HL-60 (cell line): ENCODE results near the gene CCDC47.

Experiments used
- DNase-seq, 2 experiments: peaks; one replicate each; pipeline ENCODE4 v3.0.0-alpha.2; 2010 to 2020; ENCODE audit warnings: low read depth in 1 of 2, low spot score in 1 of 2
- H3K27ac ChIP-seq: fragments of 250-450 bp; sonication (Bioruptor Pico); replicated peaks from 2 replicates; pipeline ENCODE4 v1.5.1; 2020; ENCODE audit warnings: mild to moderate bottlenecking, moderate library complexity
- H3K27me3 ChIP-seq: fragments of 250-450 bp; sonication (Bioruptor Pico); 2 replicates; pipeline ENCODE4 v1.5.1; 2021; ENCODE audit warnings: mild to moderate bottlenecking, moderate library complexity; ENCODE audit not compliant: insufficient read depth, poor library complexity, severe bottlenecking
- H3K4me3 ChIP-seq: replicated peaks from 2 replicates; pipeline ENCODE4 v1.5.1; 2011; ENCODE audit warnings: mild to moderate bottlenecking, control low read depth, low read length; ENCODE audit not compliant: insufficient read depth
- CTCF ChIP-seq: IDR thresholded peaks from one replicate; pipeline ENCODE4 v1.5.1; 2011; ENCODE audit warnings: low read length, control low read depth, inconsistent platforms; ENCODE audit not compliant: insufficient read depth
- GABPA ChIP-seq: IDR thresholded peaks from 2 replicates; pipeline ENCODE4 v1.6.1; 2012; ENCODE audit warnings: low read depth
- POLR2AphosphoS5 ChIP-seq: IDR thresholded peaks from 2 replicates; pipeline ENCODE4 v1.6.1; 2012; ENCODE audit warnings: low read depth
- REST ChIP-seq: IDR thresholded peaks from 2 replicates; pipeline ENCODE4 v1.6.1; 2012; ENCODE audit warnings: low read depth; ENCODE audit not compliant: insufficient replicate concordance
- SPI1 ChIP-seq: IDR thresholded peaks from 2 replicates; pipeline ENCODE4 v1.6.1; 2012; ENCODE audit warnings: low read depth, mild to moderate bottlenecking, borderline replicate concordance

Gene CCDC47

GRCh38 chr17:63701456-63701820 lies 72.0 kb downstream of the CCDC47 start:
- H3K27ac ChIP-seq: peak overlapping the region; percentile 95
- no peak for DNase-seq

GRCh38 chr17:63700528-63701455 lies 72.6 kb downstream of the CCDC47 start:
- Histone ChIP-seq H3K27ac (peak overlapping the region; percentile 95), H3K27me3 (no peaks in the 10 kb centered on the region), H3K4me3 (peak overlapping the region; percentile 80)
- peak in 1 of 2 experiments; percentile 46 for DNase-seq
- TF ChIP-seq GABPA (no peak), REST (peak; percentile 1)

More at GRCh38 chr17:63701456-63701820, 72.0 kb downstream of the CCDC47 start:
- H3K27me3 ChIP-seq: no peaks in the 10 kb centered on the region
- H3K4me3 ChIP-seq: no peak overlapping the region
- TF ChIP-seq CTCF: no peak
- peak; percentile 52; the same call in 1 of the 2 replicates for TF ChIP-seq SPI1
- TF ChIP-seq GABPA: no peak

- H3K27ac ChIP-seq: peak within 1 kb of the TSS; percentile 98
- peak in 1 of 2 experiments; percentile 69 for DNase-seq
- H3K4me3 ChIP-seq: peak within 1 kb of the TSS; percentile 80
- no peaks in the 10 kb centered on the region for H3K27me3 ChIP-seq
- TF ChIP-seq REST (peak; percentile 62), CTCF (no peak)
Measured at GRCh38 chr17:63699638-63700527, 73.5 kb downstream of the CCDC47 start, which contains the start of gene LIMD2. Gene LIMD2 (minus strand): TSS chr17:63700125. CDS start chr17:63699298, 827 bp downstream.

GRCh38 chr17:63698886-63699637 lies 74.3 kb downstream of the CCDC47 start:
- TF ChIP-seq CTCF (no peak), GABPA (peak; percentile 62; the same call in 1 of the 2 replicates), POLR2AphosphoS5 (peak; percentile 91), SPI1 (peak; percentile 85), REST (no peak)
- Histone ChIP-seq H3K27me3 (no peaks in the 10 kb centered on the region), H3K4me3 (peak overlapping the region; percentile 80), H3K27ac (peak overlapping the region; percentile 98)
- DNase-seq: peak; percentile 68 to 94
